GM21619 (cell line): ENCODE data around the gene PLA2G15.
A peak's percentile ranks its signal among the peaks of the same experiment; 100 is the strongest.
"Not testable (repeated sequence)": the region's sequence is repeated elsewhere in the genome, so short reads cannot be mapped to it uniquely, and the experiment has no call there.

Source experiments
- ATAC-seq: cut with Tn5 transposase; IDR thresholded peaks from one replicate; pipeline ENCODE4 v1.9.1; 2021; ENCODE audit not compliant: unreplicated experiment

Gene PLA2G15

GRCh38 chr16:68275611-68276191, 30.5 kb downstream of the PLA2G15 start:
- no peak for ATAC-seq

GRCh38 chr16:68276223-68276622, 31.1 kb downstream of the PLA2G15 start:
- ATAC-seq, result no peak

DNA sequence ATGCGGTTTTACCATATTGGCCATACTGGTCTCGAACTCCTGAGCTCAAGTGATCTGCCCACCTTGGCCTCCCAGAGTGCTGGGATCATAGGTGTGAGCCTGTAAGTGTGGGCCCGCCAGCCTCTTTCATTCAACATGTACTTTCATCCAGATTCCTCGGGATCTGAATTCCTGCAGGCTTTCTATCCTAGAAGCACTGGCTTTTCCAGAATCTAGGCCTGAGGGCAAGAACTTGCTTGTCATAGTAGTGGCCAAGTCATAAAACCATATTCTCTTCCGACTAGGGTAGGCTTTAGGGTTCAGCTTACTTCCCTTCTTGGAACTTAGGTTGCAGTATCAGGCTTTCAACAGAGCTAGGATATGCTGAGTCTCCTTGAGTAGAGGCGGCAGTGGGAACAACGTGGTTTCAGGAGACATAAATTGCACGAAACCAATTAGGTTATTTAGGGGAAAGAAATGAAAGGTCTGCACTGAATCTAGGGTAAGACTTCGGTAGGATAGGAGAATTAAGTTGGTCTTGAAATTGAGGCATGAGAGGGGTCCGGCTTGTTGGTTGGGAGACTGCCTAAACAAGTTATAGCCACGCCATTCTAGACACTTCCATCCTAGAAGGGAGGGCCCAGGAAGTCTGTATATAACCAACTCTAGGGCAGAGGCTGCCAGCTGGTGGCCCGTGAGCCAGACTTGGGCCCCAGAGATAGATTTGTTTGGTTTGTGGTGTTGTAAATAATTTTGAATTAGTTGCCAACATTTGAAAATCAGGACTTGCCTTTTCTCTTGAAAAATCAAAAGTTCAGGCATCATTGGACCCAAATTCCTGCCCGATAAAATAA, 34.8 kb downstream of the PLA2G15 start:
- ATAC-seq, result no peak

DNA sequence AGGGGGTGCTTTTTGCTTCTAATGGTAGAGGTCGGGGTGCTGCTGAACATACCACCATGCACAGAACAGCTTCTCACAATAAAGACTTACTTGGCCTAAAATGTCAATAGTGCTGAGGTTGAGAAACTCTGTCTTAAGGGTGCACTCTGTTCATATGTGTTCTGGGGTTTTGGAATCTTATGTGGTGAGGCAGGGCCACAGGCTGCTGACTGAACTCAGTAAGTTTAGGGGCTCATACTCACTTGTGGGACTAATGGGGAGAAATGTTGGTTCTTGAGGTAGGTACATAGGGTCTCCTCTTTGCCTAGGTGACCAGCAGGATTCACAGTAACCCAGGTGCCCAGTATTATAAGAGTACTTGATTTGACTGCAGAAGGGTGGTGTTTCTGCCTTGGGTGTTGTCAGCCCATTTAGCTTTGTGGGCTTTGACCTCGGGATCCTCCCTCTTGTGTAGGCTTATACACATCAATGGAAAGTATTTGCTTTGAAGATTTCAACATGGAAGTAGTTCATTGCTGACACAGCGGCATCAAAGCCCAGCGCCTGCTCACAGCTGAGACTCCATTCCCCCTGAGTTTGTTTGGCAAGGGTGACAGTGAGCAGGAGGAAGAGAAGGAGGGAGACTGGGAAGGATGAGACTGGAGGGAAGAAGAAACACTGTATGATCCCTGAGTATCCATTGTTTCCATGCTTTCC, 36.3 kb downstream of the PLA2G15 start:
- ATAC-seq, result no peak

GRCh38 chr16:68282064-68282452, 36.9 kb downstream of the PLA2G15 start:
- ATAC-seq, result no peak

GRCh38 chr16:68283346-68283745, 38.2 kb downstream of the PLA2G15 start:
- no peak for ATAC-seq

GRCh38 chr16:68283801-68284598, 38.8 kb downstream of the PLA2G15 start:
- no peak for ATAC-seq

DNA sequence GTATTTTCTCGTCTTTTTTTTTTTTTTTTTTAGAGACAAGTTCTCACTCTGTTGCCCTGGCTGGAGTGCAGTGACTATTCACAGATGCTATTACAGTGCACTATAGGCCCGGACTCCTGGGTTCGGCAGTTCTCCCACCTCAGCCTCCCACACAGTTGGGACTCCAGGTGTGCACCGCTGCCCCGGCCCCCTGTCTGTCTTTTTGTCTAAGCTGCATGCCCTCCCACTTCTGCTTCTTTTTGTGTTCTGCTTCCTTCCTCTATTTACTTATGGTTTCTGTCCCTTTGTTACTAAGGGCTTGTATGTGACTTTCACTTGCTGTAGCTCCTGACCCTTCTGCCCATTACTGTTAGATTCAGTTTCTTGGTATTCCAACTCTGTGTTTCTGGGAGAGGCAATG, 39.7 kb downstream of the PLA2G15 start:
- peak; percentile 49 for ATAC-seq

GRCh38 chr16:68285683-68286082, 40.5 kb downstream of the PLA2G15 start:
- no peak for ATAC-seq

DNA sequence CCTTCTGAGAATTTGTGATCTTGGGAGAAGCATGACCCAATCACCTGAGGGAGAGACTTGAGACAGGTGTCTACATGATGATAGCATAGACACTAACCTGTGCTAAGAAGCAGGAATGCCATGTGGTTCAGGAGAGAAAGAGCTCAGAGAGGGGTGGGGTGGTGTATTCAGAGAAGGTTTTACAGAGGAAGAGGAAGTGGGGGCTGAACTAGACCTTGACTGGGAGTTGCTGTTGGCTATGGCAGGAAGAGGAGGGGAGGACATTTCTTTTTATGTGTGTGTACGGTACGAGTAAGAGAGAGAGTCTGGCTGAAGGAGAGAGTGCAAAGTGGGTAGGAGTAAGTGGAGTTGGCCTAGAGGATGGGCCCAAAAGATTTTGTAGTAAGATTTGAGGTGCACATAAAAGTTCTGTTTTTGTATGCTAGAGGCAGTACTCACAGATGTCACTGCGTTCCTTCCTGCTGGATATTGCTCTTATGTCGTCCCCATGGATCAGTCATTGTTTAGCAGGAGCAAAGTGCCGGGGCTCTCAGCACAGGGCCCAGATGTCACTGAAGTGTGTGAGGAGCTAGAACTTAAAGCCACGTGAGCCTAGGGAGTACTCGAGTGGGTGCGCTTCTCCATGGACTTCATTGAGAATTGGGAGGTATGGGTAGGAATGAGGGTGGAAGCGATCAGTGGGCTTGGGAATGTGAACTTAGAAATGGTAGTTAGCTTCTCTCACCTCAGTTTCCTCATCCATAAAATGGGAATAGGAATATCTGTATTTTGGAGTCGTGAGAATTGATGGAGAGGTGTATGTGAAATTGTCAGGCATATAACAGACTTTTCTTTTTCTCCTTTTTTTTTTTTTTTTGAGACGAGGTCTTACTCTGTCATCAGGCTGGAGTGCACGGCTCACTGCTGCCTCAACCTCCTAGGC, 41.2 kb downstream of the PLA2G15 start:
- ATAC-seq, result no peak

DNA sequence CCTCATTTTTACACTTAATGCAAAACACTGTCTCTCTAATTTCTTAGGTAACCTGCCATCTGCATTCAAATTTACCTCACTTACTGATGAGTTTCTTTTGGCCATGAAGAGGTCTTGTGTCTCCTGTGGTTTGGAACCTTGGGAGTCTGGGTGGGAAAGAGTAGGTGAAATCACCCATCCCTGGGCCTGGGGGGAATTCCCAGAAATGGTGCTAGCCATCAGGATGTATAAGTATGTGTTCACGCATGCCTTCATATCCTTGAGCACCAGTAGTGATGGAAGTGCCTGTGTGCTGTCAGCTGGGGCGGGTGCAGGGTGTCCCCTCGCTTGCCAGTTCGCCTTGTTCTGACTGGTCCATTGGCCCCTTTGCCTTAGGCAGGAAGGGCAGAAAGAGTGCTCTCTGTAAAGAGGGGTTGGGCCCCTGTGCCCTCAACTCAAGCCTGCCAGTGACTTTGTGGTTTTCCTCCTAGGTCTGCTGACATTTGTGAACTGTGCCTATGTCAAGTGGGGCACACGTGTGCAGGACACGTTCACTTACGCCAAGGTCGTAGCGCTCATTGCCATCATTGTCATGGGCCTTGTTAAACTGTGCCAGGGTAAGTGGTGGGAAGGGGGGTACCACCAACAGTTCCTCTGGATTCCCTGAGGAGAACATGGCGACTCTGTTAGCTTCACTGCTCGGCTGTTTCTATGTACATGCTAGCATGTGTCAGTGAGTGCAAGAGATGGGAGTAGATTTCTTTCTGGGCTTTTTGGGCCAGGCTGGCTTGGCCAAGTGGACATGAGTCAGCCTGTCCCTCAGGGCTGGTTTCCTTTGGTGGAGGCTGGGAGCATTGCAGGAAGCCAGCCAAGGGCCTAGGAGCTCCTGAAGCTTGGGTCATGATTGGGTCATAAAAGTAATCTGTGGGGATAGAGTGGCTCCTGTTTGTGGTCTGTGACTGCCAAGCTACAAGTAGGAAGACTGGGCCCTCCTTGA, 42.4 kb downstream of the PLA2G15 start:
- no peak for ATAC-seq

GRCh38 chr16:68288252-68288650, 43.1 kb downstream of the PLA2G15 start:
- no peak for ATAC-seq

DNA sequence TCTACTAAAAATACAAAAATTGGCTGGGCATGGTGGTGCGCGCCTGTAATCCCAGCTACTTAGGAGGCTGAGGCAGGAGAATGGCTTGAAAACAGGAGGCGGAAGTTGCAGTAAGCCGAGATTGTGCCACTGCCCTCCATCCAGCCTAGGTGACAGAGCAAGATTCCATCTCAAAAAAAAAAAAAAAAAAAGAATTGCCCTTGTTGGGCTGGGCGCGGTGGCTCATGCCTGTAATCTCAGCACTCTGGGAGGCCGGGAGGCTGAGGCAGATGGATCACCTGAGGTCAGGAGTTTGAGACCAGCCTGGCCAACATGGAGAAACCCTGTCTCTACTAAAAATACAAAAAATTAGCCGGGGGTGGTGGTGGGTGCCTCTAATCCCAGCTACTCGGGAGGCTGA, 43.6 kb downstream of the PLA2G15 start:
- ATAC-seq, result not testable (repeated sequence)

GRCh38 chr16:68289202-68289601, 44.0 kb downstream of the PLA2G15 start:
- peak; percentile 3 for ATAC-seq

- peak; percentile 81 for ATAC-seq
Measured at GRCh38 chr16:68289621-68290329, 44.6 kb downstream of the PLA2G15 start.

- ATAC-seq, result no peak
Measured at GRCh38 chr16:68290450-68290849, 45.3 kb downstream of the PLA2G15 start.

GRCh38 chr16:68291227-68291626, 46.1 kb downstream of the PLA2G15 start:
- no peak for ATAC-seq

DNA sequence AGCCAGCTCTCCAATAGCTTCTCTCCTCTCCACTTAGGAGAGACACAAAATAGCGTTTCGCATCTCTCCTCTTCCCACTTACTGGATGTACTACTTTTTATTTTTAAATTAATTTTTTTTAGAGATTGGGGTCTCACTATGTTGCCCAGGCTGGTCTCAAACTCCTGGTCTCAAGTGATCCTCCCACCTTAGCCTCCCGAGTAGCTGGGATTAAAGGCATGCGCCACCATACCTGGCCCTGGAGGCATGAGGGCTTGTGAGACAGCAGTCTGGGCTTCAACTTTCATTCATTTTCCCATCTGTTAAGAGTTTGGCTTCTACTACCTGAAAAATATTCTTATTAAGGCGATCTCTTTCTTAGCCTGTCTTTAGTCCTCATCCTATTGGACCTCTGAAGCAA, 47.3 kb downstream of the PLA2G15 start:
- ATAC-seq, result no peak
